ENCODE data around the gene GANC.
"Not testable (repeated sequence)": the region's sequence is repeated elsewhere in the genome, so short reads cannot be mapped to it uniquely, and the experiment has no call there.

The GANC gene

GRCh38 chr15:42315521-42315920, 42.5 kb downstream of the GANC start:
- no peak overlapping the region for H3K4me3 ChIP-seq (ENCODE audit: low read length in 2 of 2)
- no peaks in the 10 kb centered on the region for H3K27me3 ChIP-seq (ENCODE audit: control insufficient read depth in 1 of 2, insufficient read depth in 2 of 2, low read length in 2 of 2)
- no peak overlapping the region for H3K27ac ChIP-seq (ENCODE audit: low read length)
- no peaks in the 10 kb centered on the region for H3K9me3 ChIP-seq (ENCODE audit: control insufficient read depth in 2 of 2, low read length in 2 of 2)
- H3K36me3 ChIP-seq (ENCODE audit: control insufficient read depth in 2 of 2, insufficient read depth in 2 of 2, low read length in 2 of 2): peaks cover 4 to 10% of the 10 kb centered on the region in 2 donors
- H3K4me1 ChIP-seq (ENCODE audit: control insufficient read depth, insufficient read depth, low read length): no peaks in the 10 kb centered on the region
- no peak overlapping the region for H3K9ac ChIP-seq (ENCODE audit: low read length in 2 of 2)

- not testable (repeated sequence) for H3K4me1 ChIP-seq (ENCODE audit: control insufficient read depth, insufficient read depth, low read length); H3K9ac ChIP-seq (ENCODE audit: low read length in 2 of 2); H3K36me3 ChIP-seq (ENCODE audit: control insufficient read depth in 2 of 2, insufficient read depth in 2 of 2, low read length in 2 of 2); H3K4me3 ChIP-seq (ENCODE audit: low read length in 2 of 2); H3K9me3 ChIP-seq (ENCODE audit: control insufficient read depth in 2 of 2, low read length in 2 of 2); H3K27ac ChIP-seq (ENCODE audit: low read length); H3K27me3 ChIP-seq (ENCODE audit: control insufficient read depth in 1 of 2, insufficient read depth in 2 of 2, low read length in 2 of 2)
These were observed 43.3 kb downstream of the GANC start for GRCh38 chr15:42316282-42316805.

GRCh38 chr15:42319206-42319605, 46.2 kb downstream of the GANC start:
- Histone ChIP-seq H3K36me3 (ENCODE audit: control insufficient read depth in 2 of 2, insufficient read depth in 2 of 2, low read length in 2 of 2) (peaks cover 4 to 9% of the 10 kb centered on the region in 2 donors), H3K27ac (ENCODE audit: low read length) (no peak overlapping the region)

GRCh38 chr15:42324308-42324707, 51.3 kb downstream of the GANC start:
- H3K9me3 ChIP-seq (ENCODE audit: control insufficient read depth in 2 of 2, low read length in 2 of 2): no peaks in the 10 kb centered on the region
- H3K27ac ChIP-seq (ENCODE audit: low read length): no peak overlapping the region
- no peaks in the 10 kb centered on the region for H3K27me3 ChIP-seq (ENCODE audit: control insufficient read depth in 1 of 2, insufficient read depth in 2 of 2, low read length in 2 of 2)
- H3K4me3 ChIP-seq (ENCODE audit: low read length in 2 of 2): no peak overlapping the region
- H3K4me1 ChIP-seq (ENCODE audit: control insufficient read depth, insufficient read depth, low read length): no peaks in the 10 kb centered on the region
- H3K36me3 ChIP-seq (ENCODE audit: control insufficient read depth in 2 of 2, insufficient read depth in 2 of 2, low read length in 2 of 2): peaks cover 11 to 13% of the 10 kb centered on the region in 2 donors
- H3K9ac ChIP-seq (ENCODE audit: low read length in 2 of 2): no peak overlapping the region

More at GRCh38 chr15:42319206-42319605, 46.2 kb downstream of the GANC start:
- Histone ChIP-seq H3K27me3 (ENCODE audit: control insufficient read depth in 1 of 2, insufficient read depth in 2 of 2, low read length in 2 of 2) (no peaks in the 10 kb centered on the region), H3K4me1 (ENCODE audit: control insufficient read depth, insufficient read depth, low read length) (no peaks in the 10 kb centered on the region), H3K9ac (ENCODE audit: low read length in 2 of 2) (no peak overlapping the region), H3K4me3 (ENCODE audit: low read length in 2 of 2) (no peak overlapping the region), H3K9me3 (ENCODE audit: control insufficient read depth in 2 of 2, low read length in 2 of 2) (no peaks in the 10 kb centered on the region)

- H3K4me3 ChIP-seq (ENCODE audit: low read length in 2 of 2): no peak overlapping the region
- no peaks in the 10 kb centered on the region for H3K4me1 ChIP-seq (ENCODE audit: control insufficient read depth, insufficient read depth, low read length)
- H3K9me3 ChIP-seq (ENCODE audit: control insufficient read depth in 2 of 2, low read length in 2 of 2): no peaks in the 10 kb centered on the region
- no peak overlapping the region for H3K9ac ChIP-seq (ENCODE audit: low read length in 2 of 2)
- peaks cover 5 to 8% of the 10 kb centered on the region in 2 donors for H3K36me3 ChIP-seq (ENCODE audit: control insufficient read depth in 2 of 2, insufficient read depth in 2 of 2, low read length in 2 of 2)
- no peaks in the 10 kb centered on the region for H3K27me3 ChIP-seq (ENCODE audit: control insufficient read depth in 1 of 2, insufficient read depth in 2 of 2, low read length in 2 of 2)
- H3K27ac ChIP-seq (ENCODE audit: low read length): no peak overlapping the region
These were observed 56.2 kb downstream of the GANC start for GRCh38 chr15:42329161-42329560.

- Histone ChIP-seq H3K36me3 (ENCODE audit: control insufficient read depth in 2 of 2, insufficient read depth in 2 of 2, low read length in 2 of 2) (peaks cover 6 to 8% of the 10 kb centered on the region in 2 donors), H3K4me3 (ENCODE audit: low read length in 2 of 2) (no peak overlapping the region), H3K27ac (ENCODE audit: low read length) (no peak overlapping the region), H3K4me1 (ENCODE audit: control insufficient read depth, insufficient read depth, low read length) (no peaks in the 10 kb centered on the region), H3K9me3 (ENCODE audit: control insufficient read depth in 2 of 2, low read length in 2 of 2) (no peaks in the 10 kb centered on the region), H3K27me3 (ENCODE audit: control insufficient read depth in 1 of 2, insufficient read depth in 2 of 2, low read length in 2 of 2) (no peaks in the 10 kb centered on the region), H3K9ac (ENCODE audit: low read length in 2 of 2) (no peak overlapping the region)
These were observed 57.0 kb downstream of the GANC start for GRCh38 chr15:42329992-42330391.

GRCh38 chr15:42331235-42331634, 58.2 kb downstream of the GANC start:
- H3K27ac ChIP-seq (ENCODE audit: low read length): no peak overlapping the region
- no peak overlapping the region for H3K9ac ChIP-seq (ENCODE audit: low read length in 2 of 2)
- no peaks in the 10 kb centered on the region for H3K9me3 ChIP-seq (ENCODE audit: control insufficient read depth in 2 of 2, low read length in 2 of 2)
- H3K27me3 ChIP-seq (ENCODE audit: control insufficient read depth in 1 of 2, insufficient read depth in 2 of 2, low read length in 2 of 2): no peaks in the 10 kb centered on the region
- peak overlapping the region in 1 of 2 donors; percentile 49 for H3K4me3 ChIP-seq (ENCODE audit: low read length in 2 of 2)
- no peaks in the 10 kb centered on the region for H3K4me1 ChIP-seq (ENCODE audit: control insufficient read depth, insufficient read depth, low read length)
- H3K36me3 ChIP-seq (ENCODE audit: control insufficient read depth in 2 of 2, insufficient read depth in 2 of 2, low read length in 2 of 2): peaks cover 6 to 9% of the 10 kb centered on the region in 2 donors

GRCh38 chr15:42332331-42332730, 59.3 kb downstream of the GANC start:
- Histone ChIP-seq H3K27me3 (ENCODE audit: control insufficient read depth in 1 of 2, insufficient read depth in 2 of 2, low read length in 2 of 2) (no peaks in the 10 kb centered on the region), H3K4me3 (ENCODE audit: low read length in 2 of 2) (no peak overlapping the region), H3K9me3 (ENCODE audit: control insufficient read depth in 2 of 2, low read length in 2 of 2) (no peaks in the 10 kb centered on the region), H3K4me1 (ENCODE audit: control insufficient read depth, insufficient read depth, low read length) (no peaks in the 10 kb centered on the region), H3K36me3 (ENCODE audit: control insufficient read depth in 2 of 2, insufficient read depth in 2 of 2, low read length in 2 of 2) (peaks cover 0 to 5% of the 10 kb centered on the region in 2 donors), H3K9ac (ENCODE audit: low read length in 2 of 2) (no peak overlapping the region), H3K27ac (ENCODE audit: low read length) (no peak overlapping the region)

- Histone ChIP-seq H3K9me3 (ENCODE audit: control insufficient read depth in 2 of 2, low read length in 2 of 2) (no peaks in the 10 kb centered on the region), H3K36me3 (ENCODE audit: control insufficient read depth in 2 of 2, insufficient read depth in 2 of 2, low read length in 2 of 2) (peaks cover 2 to 5% of the 10 kb centered on the region in 2 donors), H3K27me3 (ENCODE audit: control insufficient read depth in 1 of 2, insufficient read depth in 2 of 2, low read length in 2 of 2) (no peaks in the 10 kb centered on the region), H3K27ac (ENCODE audit: low read length) (no peak overlapping the region), H3K4me1 (ENCODE audit: control insufficient read depth, insufficient read depth, low read length) (no peaks in the 10 kb centered on the region), H3K4me3 (ENCODE audit: low read length in 2 of 2) (no peak overlapping the region), H3K9ac (ENCODE audit: low read length in 2 of 2) (no peak overlapping the region)
These were observed 62.1 kb downstream of the GANC start for GRCh38 chr15:42335074-42335473.

GRCh38 chr15:42336650-42337049, 63.6 kb downstream of the GANC start:
- not testable (repeated sequence) for H3K9me3 ChIP-seq (ENCODE audit: control insufficient read depth in 2 of 2, low read length in 2 of 2); H3K27me3 ChIP-seq (ENCODE audit: control insufficient read depth in 1 of 2, insufficient read depth in 2 of 2, low read length in 2 of 2); H3K4me1 ChIP-seq (ENCODE audit: control insufficient read depth, insufficient read depth, low read length); H3K9ac ChIP-seq (ENCODE audit: low read length in 2 of 2); H3K4me3 ChIP-seq (ENCODE audit: low read length in 2 of 2); H3K36me3 ChIP-seq (ENCODE audit: control insufficient read depth in 2 of 2, insufficient read depth in 2 of 2, low read length in 2 of 2); H3K27ac ChIP-seq (ENCODE audit: low read length)

GRCh38 chr15:42337104-42337503, 64.1 kb downstream of the GANC start:
- H3K9me3 ChIP-seq (ENCODE audit: control insufficient read depth in 2 of 2, low read length in 2 of 2); H3K27me3 ChIP-seq (ENCODE audit: control insufficient read depth in 1 of 2, insufficient read depth in 2 of 2, low read length in 2 of 2); H3K27ac ChIP-seq (ENCODE audit: low read length); H3K36me3 ChIP-seq (ENCODE audit: control insufficient read depth in 2 of 2, insufficient read depth in 2 of 2, low read length in 2 of 2); H3K9ac ChIP-seq (ENCODE audit: low read length in 2 of 2); H3K4me1 ChIP-seq (ENCODE audit: control insufficient read depth, insufficient read depth, low read length); H3K4me3 ChIP-seq (ENCODE audit: low read length in 2 of 2): not testable (repeated sequence)

All from stomach smooth muscle (tissue), 2 donors.